ENCODE measurements around the gene PACC1.
A peak's percentile ranks its signal among the peaks of the same experiment; 100 is the strongest.
"Not testable (repeated sequence)": the region's sequence is repeated elsewhere in the genome, so short reads cannot be mapped to it uniquely, and the experiment has no call there.

The PACC1 gene

DNA sequence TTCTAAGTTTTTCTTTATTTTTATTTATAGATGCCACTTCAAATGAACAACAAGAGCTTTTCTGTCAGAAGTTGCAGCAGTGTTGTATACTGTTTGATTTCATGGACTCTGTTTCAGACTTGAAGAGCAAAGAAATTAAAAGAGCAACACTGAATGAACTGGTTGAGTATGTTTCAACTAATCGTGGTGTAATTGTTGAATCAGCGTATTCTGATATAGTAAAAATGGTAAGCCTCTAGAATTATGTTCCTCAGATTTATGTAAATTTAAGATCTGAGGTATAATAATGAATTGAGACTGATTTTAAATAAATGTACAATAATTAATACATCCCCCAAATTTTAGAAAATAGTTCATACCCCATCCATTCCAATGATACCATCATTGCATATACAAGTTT, 85.6 kb downstream of the PACC1 start:
- no peak for FAIRE-seq
- no peak for DNase-seq (ENCODE audit: insufficient read length, low spot score)
- TF ChIP-seq, protein P1, sequence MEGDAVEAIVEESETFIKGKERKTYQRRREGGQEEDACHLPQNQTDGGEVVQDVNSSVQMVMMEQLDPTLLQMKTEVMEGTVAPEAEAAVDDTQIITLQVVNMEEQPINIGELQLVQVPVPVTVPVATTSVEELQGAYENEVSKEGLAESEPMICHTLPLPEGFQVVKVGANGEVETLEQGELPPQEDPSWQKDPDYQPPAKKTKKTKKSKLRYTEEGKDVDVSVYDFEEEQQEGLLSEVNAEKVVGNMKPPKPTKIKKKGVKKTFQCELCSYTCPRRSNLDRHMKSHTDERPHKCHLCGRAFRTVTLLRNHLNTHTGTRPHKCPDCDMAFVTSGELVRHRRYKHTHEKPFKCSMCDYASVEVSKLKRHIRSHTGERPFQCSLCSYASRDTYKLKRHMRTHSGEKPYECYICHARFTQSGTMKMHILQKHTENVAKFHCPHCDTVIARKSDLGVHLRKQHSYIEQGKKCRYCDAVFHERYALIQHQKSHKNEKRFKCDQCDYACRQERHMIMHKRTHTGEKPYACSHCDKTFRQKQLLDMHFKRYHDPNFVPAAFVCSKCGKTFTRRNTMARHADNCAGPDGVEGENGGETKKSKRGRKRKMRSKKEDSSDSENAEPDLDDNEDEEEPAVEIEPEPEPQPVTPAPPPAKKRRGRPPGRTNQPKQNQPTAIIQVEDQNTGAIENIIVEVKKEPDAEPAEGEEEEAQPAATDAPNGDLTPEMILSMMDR (IDR thresholded peaks at IDR 0.05; ENCODE audit: insufficient read depth, missing control alignments), result no peak

DNA sequence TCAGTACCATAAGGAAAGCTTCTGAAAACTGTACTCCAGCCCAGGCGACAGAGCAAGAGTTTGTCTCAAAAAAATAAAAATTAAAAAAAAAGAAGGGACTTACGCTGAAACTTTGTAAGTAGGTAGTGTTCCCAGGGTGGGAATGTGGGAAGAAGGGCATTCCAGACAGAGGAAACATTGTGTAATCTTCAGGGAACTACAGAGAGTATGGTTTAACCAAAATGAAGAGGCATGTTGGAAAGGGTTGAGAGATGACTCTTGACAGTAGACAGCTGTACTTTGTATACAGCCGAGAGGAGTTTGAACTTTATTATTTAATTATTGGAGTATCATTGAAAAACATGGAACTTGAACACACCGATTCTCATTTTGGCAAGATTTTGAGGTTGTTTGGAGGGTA, 86.4 kb downstream of the PACC1 start:
- TF ChIP-seq, protein P1 (IDR thresholded peaks at IDR 0.05; ENCODE audit: insufficient read depth, missing control alignments), result no peak
- DNase-seq (ENCODE audit: insufficient read length, low spot score) (no peak), FAIRE-seq (no peak)

DNA sequence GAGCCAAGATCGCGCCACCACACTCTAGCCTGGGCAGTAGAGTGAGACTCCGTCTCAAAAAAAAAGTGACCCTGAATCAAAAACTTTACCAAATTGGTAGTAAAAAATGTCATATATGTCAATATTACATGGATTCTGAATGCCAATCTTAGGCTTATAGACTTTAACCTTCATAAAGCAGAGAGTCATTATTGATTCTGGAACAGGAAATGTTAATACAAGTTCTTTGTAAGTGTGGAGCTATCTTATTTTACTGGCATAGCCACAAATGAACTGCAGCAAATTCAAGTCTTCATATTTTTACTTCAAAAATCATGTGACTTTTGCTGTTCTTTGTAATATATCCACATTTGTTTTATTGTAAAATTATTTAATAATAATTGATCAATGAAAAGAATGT, 88.1 kb downstream of the PACC1 start:
- TF ChIP-seq, protein P1 (IDR thresholded peaks at IDR 0.05; ENCODE audit: insufficient read depth, missing control alignments), result no peak
- DNase-seq (ENCODE audit: insufficient read length, low spot score) (no peak), FAIRE-seq (no peak)

DNA sequence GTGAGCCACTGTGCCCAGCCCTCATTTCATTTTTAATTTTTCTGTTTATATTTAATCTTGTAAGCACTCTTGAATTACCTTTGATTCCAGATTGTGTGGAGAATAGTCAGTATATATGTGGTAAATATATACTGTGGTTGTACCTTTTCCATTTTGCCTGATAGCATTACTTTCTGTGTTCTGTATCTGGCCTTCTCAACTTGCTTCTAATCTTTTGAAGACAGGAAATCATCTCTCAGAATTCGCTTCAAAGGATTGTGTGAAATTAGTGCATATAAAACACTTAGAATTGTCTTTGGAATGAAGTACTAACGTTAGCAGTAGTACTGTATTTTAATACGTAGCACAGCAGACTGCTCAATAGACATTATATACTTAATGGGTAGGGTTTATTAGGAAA, 91.6 kb downstream of the PACC1 start:
- FAIRE-seq, result peak; percentile 55

DNA sequence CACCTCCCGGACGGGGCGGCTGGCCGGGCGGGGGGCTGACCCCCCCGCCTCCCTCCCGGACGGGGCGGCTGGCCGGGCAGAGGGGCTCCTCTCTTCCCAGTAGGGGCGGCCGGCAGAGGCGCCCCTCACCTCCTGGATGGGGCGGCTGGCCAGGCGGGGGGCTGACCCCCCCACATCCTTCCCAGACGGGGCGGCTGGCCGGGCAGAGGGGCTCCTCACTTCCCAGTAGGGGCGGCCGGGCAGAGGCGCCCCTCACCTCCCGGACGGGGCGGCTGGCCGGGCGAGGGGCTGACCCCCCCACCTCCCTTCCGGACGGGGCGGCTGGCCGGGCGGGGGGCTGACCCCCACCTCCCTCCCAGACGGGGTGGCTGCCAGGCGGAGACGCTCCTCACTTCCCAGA, 93.7 kb downstream of the PACC1 start:
- not testable (repeated sequence) for FAIRE-seq; DNase-seq (ENCODE audit: insufficient read length, low spot score)

More for the DNA sequence above, 91.6 kb downstream of the PACC1 start:
- TF ChIP-seq, protein P1 (IDR thresholded peaks at IDR 0.05; ENCODE audit: insufficient read depth, missing control alignments), result no peak
- no peak for DNase-seq (ENCODE audit: insufficient read length, low spot score)

DNA sequence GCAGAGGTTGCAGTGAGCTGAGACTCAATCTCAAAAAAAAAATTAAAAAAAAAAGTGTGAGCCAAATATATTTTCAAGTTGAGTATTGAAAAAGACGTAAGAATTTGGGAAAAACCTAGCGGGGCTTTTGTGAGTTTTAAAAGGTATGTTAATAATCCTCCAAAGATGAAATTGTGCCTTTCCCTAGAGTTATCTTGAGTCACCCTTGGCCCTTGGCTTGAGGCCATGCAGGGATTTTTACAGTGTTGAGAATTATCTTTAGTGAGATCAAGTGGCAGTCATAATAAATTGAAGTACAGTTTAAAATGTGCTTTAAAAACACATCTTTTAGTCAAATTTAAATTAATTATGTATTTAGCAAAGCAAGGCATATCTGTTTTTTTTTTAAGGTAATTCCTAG, 96.8 kb downstream of the PACC1 start:
- DNase-seq (ENCODE audit: insufficient read length, low spot score) (no peak), FAIRE-seq (no peak)
- TF ChIP-seq, protein P1 (IDR thresholded peaks at IDR 0.05; ENCODE audit: insufficient read depth, missing control alignments), result no peak

DNA sequence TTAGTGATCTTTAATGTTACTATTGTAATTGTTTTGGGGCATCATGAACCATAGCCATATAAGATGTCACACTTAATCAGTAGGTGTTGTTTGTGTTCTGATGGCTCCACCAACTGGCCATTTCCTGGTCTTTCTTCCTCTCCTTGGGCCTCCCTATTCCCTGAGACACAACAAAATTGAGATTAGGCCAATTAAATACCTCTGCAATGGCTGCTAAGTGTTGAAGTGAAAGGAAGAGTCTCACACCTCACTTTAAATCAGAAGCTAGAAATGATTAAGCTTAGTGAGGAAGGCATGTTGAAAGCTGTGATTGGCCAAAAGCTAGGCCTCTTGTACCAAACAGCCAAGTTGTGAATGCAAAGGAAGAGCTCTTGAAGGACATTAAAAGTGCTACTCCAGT, 98.8 kb downstream of the PACC1 start:
- DNase-seq (ENCODE audit: insufficient read length, low spot score) (no peak), FAIRE-seq (peak; percentile 66)
- TF ChIP-seq, protein P1 (IDR thresholded peaks at IDR 0.05; ENCODE audit: insufficient read depth, missing control alignments), result peak; percentile 27

DNA sequence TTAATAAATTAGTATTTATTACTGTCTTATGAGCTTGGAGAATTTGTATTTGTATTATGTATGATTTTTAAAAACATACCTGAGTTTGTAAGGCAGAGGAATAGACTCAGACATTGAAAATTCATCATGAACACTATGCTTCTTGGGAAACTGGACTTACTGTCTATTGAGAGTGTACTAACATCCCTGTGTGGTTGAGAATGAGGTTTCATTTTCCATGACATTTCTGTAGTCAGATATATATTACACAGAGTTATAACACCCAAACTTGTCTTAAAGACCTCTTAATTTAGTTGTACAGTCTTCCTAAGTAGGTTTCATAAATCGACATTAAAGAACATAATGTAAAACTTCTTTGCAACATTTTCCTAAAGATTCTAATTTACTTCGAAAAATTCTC, 99.5 kb downstream of the PACC1 start:
- FAIRE-seq, result no peak

More for the DNA sequence above, 99.5 kb downstream of the PACC1 start:
- DNase-seq (ENCODE audit: insufficient read length, low spot score), result no peak
- TF ChIP-seq, protein P1 (IDR thresholded peaks at IDR 0.05; ENCODE audit: insufficient read depth, missing control alignments), result no peak

All from D721Med (cell line).